Fibroblast of pulmonary artery (primary cell): Measurements from ENCODE around the gene RGPD4.

ENCODE experiments used
- DNase-seq: peaks from one replicate; pipeline ENCODE4 v3.0.0-alpha.2; 2010; ENCODE audit warnings: low read depth
- H3K4me3 ChIP-seq: replicated peaks from 2 replicates; pipeline ENCODE4 v1.5.1; 2011; ENCODE audit warnings: low read depth, mild to moderate bottlenecking, control low read depth, low read length, moderate library complexity
- TF ChIP-seq, protein P1 (sequence below): IDR thresholded peaks from 2 replicates; pipeline ENCODE4 v1.5.1; 2011; ENCODE audit warnings: mild to moderate bottlenecking, control low read depth, low read length, inconsistent platforms; ENCODE audit errors: missing control alignments

Gene RGPD4

DNA sequence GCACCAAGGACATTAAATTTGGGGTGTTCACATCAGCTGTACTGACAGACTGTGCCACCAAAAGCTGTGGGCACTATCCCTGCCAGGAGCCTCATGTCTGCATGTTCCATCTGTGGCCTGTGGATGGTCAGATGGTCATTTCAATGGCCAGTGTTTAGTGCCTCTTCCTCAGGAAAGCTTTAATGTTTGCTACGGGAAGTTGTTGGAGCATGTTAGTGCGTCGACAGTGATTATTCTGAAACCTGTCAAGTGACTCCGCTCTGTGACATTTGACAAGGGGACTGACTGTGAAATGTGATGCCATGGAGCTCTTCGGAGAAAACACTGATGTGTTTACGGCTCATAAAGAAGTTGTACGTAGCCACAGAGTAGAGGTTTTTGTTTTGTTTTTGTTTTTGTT lies 18.7 kb upstream of the RGPD4 start:
- H3K4me3 ChIP-seq: no peak overlapping the region
- DNase-seq: no peak
- TF ChIP-seq, protein P1, sequence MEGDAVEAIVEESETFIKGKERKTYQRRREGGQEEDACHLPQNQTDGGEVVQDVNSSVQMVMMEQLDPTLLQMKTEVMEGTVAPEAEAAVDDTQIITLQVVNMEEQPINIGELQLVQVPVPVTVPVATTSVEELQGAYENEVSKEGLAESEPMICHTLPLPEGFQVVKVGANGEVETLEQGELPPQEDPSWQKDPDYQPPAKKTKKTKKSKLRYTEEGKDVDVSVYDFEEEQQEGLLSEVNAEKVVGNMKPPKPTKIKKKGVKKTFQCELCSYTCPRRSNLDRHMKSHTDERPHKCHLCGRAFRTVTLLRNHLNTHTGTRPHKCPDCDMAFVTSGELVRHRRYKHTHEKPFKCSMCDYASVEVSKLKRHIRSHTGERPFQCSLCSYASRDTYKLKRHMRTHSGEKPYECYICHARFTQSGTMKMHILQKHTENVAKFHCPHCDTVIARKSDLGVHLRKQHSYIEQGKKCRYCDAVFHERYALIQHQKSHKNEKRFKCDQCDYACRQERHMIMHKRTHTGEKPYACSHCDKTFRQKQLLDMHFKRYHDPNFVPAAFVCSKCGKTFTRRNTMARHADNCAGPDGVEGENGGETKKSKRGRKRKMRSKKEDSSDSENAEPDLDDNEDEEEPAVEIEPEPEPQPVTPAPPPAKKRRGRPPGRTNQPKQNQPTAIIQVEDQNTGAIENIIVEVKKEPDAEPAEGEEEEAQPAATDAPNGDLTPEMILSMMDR: no peak

DNA sequence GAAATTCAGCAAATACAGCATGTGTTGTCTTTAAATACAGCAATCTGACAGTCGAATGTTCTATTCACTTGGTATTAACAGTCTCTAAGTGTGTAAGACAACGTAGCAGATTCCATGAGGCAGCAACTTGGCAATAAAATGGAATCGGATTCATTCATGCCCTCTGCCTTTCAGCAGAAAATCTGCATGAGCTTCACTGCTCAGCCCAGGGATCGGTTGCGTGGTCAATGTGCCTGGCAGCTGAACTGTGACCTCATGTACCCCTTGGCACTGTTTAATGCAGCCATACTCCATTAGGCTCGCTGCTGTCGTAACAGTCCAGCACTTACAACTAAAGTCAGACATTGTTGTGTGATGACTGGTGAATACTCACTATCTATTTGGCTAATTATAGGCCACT lies 17.7 kb upstream of the RGPD4 start:
- TF ChIP-seq, protein P1: no peak
- no peak for DNase-seq
- H3K4me3 ChIP-seq: no peak overlapping the region

DNA sequence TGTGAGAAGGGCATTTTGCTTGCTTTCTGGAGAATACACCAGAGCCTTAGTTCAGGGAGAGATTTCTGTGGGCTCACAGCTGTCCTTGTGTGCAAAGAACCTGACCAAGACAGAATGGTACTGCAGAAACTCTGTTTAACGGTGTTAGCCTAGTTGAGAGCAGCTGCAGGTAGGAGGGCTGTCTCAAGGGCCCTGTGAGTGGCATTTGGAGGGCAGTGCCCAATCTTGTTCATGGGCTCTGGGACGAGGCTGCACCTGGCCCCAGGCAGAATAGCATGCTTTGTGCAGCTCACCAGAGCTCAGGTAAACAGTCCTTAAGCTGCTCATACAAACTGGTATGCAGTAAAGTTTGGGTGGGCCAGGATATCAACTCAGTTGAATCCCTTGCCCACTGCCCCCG lies 16.9 kb upstream of the RGPD4 start:
- DNase-seq: no peak
- TF ChIP-seq, protein P1: no peak
- no peak overlapping the region for H3K4me3 ChIP-seq

DNA sequence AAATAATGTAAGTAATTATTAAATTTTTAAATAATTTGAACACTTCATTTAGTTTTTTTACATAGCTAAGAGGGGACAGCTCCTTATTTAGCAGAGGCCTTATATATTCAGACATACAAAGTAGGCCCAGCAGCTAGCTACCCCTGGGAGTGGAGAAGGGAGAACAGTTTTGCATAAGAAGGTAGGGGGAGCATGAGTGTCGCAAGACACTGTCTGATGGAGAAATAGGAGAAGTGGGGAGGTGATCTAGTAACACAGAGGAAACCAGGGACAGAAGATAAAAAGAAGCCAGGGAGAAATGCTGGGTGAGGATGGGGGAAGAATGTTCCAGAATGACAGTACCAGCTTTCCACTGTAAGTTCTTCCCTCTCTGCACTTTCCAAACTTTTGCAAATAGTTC lies 16.0 kb upstream of the RGPD4 start:
- no peak for DNase-seq
- TF ChIP-seq, protein P1: no peak
- no peak overlapping the region for H3K4me3 ChIP-seq

GRCh38 chr2:107811411-107811810 lies 15.3 kb upstream of the RGPD4 start:
- no peak for DNase-seq
- H3K4me3 ChIP-seq: no peak overlapping the region
- TF ChIP-seq, protein P1: no peak

GRCh38 chr2:107812006-107812405 lies 14.7 kb upstream of the RGPD4 start:
- H3K4me3 ChIP-seq: no peak overlapping the region
- no peak for DNase-seq
- TF ChIP-seq, protein P1: no peak

GRCh38 chr2:107817378-107817777 lies 9.3 kb upstream of the RGPD4 start:
- DNase-seq: no peak
- H3K4me3 ChIP-seq: no peak overlapping the region
- TF ChIP-seq, protein P1: no peak
